ELF-1 (cell line): ENCODE measurements around the gene GABRB1.
"Not testable (repeated sequence)": the region's sequence is repeated elsewhere in the genome, so short reads cannot be mapped to it uniquely, and the experiment has no call there.

Experiments used
- DNase-seq: peaks from one replicate; pipeline ENCODE4 v3.0.0-alpha.2; 2016; ENCODE audit warnings: low read depth, low spot score

GABRB1 gene

DNA sequence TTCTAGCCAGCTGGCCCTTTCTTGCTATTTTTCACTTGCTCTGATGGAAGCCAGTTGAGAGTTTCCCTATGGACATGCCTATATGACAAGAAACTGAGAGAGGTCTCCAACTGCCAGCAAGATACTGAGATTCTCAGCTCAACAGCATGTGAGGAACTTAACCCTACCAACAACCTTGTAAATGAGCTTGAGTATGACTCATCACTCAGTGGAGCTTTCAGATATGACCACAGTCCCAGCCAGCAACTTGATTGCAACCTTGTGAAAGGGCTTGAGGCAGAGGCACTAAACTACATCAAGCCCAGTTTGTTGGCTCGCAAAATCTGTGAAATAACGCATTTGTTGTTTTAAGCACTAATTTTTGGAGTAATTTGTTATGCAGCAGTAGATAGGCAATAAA is 256.4 kb downstream of the GABRB1 start:
- no peak for DNase-seq

DNA sequence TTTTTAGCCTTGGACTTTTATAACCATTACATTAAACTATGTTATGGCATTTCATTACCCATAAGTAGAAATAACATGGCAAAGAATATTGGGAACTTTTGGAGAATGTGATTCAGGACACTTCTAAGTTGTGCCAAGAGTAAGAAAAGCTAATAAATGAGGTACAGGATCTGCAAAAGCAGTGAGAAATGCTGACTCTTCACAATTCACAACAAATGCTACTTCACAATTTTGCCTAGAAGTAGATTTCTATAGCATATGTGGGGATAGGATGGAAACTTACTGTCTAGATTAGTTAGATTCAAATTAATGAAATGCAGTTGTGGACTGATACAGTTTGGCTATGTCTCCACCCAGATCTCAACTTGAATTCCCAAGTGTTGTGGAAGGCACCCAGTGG is 258.4 kb downstream of the GABRB1 start:
- DNase-seq = no peak

DNA sequence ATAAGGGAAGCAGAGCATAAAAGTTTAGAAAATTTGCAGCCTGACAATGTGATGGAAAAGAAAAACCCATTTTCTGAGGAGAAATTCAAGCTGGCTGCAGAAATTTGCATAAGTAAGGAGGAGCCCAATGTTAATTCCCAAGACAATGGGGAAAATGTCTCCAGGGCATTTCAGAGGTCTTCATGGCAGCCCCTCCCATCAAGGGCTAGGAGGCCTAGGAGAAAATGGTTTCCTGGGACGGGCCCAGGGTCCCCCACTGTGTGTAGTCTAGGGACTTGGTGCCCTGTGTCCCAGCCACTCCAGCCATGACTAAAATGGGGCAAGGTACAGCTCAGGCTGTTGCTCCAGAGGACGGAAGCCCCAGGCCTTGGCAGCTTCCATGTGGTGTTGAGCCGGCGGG is 259.5 kb downstream of the GABRB1 start:
- peak; percentile 24 for DNase-seq

DNA sequence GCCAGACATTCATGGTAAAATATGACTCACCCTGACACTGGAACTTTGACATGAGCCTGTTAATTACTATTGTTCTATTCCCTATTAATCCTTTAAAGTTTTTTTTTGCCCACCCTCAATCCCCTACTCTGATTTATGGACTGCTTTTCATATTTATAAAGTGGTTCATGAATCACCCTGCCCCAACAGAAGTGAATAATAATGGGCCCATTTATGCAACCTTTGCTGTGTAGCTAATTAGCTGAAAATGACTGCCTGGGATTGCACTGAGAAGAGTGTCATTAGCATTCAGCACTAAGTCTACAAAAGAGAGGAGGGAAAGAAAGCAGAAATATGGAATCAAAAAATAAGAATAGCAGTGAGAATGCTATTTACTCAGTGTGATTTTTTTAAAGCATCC is 277.8 kb downstream of the GABRB1 start:
- DNase-seq = no peak

DNA sequence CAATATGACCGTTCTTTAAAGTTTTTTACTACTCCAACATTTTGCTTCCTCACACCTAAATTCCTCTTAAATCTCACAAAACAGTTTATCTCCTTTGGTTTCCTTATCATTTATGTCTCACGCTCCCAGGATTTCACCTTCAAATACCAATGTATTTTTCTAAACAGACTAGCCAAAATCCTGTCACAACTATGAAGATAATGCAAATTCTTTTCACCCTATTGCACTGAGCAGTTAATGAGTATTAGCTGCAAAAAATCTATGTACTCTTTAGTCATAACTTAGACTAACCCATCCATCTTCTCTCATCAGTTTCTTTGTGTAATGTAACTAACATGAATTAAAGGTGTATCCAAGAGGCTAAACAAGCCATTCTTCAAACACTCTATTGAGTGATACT is 280.8 kb downstream of the GABRB1 start:
- no peak for DNase-seq

DNA sequence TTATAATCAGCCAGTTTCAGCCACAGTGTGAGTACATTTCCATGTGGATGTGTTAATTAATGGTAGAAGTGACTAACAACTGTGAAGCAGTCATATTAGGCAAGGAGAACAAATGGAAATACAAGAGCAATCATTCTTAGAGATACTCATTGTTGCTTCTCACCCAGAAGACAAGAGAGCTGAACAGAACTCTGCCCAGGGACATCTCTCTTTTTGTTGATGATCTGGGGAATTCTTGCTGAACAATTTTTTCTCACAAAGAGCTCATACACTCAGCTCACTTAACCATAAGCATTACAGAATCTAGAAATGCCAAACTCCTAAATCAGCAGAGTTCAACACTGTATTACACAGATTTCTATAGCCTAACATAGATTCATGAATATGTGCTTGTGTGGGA is 282.0 kb downstream of the GABRB1 start:
- DNase-seq = no peak

DNA sequence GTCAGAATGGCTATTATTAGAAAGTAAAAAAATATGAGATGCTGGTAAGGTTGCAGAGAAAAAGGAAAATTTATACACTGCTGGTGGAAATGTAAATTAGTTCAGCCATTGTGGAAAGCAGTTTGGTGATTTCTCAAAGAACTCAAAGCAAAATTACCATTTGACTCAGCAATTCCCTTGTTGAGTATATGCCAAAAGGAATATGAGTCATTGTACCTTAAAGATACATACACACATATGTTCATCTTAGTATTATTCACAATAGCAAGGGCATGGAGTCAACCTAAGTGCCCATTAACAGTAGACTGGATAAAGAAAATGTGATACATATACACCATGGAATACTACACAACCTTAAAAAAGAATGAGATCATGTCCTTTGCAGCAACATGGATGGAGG is 284.0 kb downstream of the GABRB1 start:
- no peak for DNase-seq

DNA sequence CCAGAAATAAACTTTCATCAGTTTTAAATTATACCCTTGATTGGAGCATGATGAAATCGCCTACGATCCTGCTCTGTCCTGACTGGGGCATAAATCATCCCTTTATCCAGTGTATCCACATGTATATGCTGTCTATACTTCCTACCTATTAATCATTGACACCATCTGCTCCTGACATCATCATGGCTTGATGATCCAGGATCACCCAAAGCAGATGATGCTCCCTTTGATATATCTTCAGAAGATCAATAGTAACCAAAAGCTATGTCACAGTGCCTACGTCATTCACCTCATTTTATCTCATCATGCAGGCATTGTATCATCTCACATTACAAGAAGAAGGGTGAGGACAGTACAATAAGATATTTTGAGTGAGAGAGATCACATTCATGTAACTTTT is 294.7 kb downstream of the GABRB1 start:
- no peak for DNase-seq

DNA sequence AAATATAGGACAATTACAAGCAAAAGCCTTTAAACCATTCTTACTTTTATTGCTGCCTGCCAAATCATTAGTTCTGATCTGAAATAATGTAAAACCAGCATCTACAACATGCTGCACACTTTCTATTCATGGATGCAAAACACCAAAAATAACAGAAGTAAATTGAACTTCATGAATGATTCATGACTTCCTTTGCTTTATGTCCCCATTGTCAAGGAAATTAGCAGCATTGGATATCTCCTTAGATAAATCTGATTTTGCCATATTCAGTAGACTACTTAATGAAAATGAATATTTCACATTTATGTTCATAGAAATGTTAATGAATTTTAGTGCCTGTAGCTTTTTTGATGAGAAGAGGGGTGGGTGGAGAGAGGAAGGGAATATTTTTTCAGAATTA is 299.5 kb downstream of the GABRB1 start:
- no peak for DNase-seq

DNA sequence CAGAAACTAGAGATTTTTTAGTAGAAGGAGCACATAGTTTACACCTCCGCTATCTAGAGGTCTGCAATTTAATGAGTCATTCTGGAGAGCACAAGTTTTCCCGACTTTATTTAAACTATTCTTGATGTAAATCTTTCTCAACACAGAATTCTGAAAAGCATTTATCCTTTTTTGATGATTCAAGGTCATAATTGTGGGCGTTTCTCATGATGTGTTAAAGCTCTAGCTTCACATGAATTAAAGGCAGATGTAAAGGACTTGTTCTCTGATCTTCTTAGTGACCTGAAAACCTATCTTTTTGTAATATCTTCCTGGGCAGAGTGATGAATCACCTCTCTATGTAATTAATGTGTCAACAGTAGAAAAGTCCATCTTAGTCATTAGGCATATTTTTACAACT is 303.3 kb downstream of the GABRB1 start:
- DNase-seq = no peak

DNA sequence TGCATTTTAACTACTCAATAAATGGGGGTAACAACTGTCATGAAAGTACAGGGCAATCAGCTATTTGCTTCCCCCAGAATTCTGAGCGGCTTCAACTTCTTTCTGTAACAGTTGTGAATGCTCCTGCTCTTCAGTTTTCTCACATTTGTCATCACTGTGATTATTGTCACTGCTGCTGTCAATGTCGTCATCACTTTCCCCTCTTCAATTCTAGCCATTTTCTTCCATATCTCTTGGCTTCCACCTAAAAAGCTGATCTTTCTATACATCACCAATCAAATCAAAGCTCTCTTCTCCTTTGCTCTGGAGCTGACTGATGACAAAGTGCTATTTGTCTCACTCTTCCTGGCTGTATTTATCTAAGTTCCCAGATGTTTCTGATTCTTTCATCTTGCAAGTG is 306.5 kb downstream of the GABRB1 start:
- DNase-seq = no peak

DNA sequence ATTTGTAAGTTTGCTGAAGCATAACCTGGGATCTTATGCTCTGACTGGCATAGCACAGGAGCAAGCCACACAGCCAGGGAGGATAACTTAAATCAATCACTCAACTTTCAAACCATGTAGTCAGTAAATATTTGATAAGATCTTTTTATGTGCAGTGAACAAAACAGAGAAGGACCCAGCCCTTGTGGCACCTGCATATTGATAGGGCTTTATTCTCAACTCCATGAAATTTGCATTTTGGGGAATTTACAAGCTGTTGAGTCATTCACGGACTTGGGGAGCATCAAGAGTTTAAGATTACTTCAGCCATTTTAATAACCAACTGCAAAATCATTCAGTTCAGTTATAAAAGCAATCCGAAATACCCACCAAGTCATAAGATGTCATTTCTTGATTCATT is 309.5 kb downstream of the GABRB1 start:
- no peak for DNase-seq

DNA sequence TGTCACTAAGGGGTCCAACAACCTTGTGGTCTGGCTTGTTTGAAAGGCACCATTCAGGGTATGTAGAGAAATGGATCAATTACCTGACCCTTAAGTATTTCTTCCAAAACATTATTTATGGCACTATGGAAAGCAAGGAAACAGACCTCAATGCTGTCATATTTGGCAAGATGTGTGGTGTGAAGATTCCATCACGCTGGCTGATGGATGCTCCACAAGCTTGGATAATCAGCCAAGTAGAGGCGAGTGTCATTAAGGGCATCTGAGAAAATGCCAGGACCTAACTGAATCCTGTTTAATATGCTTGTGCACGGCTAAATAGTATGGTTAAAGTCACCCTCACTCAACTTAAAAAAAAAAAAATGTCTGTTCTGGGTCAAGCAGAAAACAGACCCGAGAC is 311.4 kb downstream of the GABRB1 start:
- DNase-seq = no peak

DNA sequence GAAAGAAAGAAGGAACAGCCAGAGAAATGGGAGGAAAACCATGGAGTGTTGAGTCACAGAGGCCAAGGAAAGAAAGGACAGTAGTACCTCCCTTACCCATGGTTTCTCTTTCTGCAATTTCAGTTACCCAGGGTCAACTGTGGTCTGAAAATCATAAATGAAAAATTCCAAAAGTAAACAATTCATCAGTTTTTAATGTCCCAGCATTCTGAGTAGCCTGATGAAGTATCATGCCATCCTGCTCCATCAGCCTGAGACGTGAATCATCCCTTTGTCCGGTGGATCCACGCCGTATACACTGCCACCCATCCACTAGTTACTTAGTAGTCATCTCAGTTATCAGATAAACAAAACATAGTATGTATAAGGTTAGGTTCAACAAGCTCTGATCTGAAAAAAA is 318.0 kb downstream of the GABRB1 start:
- DNase-seq = no peak

DNA sequence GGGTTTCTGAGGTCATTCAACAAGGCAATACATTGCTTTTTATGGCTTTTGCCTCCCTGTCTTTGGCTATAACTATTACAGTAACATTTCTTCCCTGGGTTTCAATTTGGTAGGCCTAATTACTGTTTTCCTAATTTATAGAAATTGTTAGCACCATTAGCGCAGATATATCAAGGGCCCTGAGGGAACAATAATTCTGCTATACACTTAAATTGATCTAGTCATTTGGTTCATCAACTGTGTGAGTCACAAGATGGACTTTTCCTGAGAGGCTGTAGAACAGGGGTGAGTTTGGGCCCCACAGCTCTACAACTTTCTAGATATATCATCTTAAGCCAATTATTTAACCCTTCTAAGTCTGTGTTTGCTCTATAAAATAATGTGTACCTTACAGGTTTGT is 324.2 kb downstream of the GABRB1 start:
- no peak for DNase-seq

DNA sequence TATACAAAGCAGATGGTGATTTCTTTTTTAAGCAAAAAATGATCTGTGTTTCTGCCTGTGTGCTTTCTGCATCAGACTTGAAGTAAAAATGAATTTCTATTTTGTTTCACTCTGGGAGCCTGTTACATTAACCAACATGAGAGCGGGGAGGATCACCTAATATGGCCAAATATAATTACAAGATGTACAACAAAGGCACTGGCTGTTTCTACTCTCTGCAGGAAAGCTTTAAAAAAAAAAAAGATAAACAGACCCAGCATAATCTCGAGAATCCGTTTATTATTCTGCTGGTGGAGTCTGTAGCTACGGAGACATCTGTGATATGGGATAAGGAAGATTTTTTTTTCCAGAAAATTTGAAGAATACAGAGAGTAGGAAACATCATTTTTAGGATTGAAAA is 328.5 kb downstream of the GABRB1 start:
- DNase-seq = no peak

DNA sequence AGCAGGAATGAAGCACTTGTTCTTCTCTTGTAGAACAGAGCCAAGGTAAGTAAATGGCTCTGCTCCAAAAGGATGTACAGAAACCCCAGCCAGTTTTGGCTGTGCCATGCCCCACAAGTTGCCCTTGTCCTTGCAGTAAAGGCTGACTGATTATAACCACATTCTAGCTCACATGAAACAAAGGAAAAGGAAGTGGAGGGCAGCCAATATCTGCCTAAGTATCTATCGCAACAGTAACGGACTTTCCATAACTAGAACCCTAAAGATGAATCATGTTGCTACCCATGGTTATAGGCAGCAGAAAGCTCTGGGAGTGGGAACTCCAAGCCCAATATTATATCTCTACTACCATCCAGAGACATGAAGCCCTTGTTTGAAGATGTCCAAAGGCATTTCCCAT is 336.4 kb downstream of the GABRB1 start:
- no peak for DNase-seq

DNA sequence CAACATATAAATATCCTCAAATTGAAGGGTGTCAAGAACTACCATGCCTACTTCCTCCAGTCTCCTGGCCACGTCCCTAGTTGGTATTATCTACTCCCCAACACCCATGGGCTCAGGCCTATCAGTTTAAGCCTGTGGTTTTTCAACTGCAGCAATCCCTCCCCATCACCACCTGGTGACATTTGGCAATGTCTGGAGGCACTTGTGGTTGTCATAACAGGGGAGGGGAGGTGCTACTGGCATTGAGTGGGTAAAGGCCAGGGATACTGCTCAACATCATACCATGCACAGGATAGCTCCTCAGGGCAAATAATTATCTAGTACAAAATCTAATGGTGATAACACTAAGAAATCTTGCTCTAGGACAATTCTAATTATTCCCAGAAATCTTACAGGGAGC is 336.8 kb downstream of the GABRB1 start:
- no peak for DNase-seq

DNA sequence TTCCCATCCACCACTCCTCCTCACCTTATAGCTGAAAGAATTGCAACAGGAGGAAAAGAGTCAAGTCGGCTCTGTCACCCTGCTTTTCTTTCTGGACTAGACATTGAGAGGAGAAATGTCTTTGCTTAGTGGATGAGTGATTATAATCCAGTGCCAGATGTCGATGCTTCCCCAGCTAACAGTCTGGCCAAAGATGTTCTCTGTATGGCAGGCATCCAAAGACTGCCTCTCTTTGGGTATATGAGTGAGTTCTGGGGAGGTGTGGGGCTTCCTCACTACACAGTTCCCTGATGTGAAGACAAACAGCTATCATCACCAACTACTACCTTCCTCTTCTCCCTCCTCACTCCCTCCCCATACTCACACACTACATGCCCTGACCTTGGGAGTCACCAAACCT is 341.2 kb downstream of the GABRB1 start:
- no peak for DNase-seq

DNA sequence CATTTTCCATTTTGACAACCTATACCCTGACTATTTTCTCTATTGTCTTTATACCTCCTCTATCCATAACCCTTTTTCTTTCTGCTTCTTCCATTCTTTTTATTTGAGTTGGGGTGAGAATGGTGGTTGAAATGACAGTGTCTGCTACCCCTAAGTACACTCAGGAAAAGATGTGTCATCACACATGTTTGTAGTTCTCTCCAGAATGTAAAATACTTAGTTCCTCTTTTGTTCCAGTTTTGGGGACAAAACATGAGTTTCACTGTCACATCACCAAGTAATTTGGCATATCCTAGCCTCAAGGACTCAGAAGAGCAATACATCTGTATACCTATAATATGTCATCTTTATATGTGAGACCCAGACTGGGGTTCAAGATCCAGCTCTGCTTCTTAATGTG is 341.8 kb downstream of the GABRB1 start:
- DNase-seq = no peak

DNA sequence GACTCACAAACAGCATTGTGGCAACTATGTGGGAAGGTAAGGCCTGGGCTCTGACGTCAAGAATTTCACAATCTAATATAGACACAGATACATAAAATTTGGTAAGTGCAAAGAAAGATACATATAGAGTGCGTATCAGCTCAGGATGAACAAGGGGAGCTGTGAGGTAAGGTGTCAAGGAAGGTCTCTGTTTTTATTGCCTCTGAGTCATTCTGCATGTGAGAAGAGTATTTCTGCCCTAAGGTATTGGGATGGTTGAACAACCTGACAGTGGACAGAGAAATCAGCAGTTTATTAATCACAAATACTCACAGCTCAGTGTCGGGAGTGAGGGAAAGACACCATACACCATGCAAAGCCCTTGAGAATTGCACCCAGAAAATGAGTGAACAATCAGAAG is 342.3 kb downstream of the GABRB1 start:
- no peak for DNase-seq

DNA sequence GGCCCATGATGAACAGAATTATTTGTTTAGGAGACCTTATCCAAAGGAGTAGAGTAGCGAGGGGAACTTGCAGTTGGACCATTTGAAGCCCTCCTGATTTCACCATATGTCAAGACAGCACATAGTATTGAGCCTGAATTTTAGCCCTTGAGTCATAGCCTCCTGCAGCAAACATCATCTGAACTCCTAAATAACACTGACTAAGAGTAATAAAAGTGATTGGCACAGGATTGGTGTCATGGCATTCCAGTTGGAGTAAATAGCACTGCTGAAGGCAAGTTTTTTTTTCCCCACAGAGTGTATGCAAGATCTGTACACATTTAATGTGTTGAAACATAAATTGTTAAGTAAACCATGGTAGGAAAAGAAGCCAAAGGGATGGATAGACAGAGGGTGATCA is 343.1 kb downstream of the GABRB1 start:
- no peak for DNase-seq

DNA sequence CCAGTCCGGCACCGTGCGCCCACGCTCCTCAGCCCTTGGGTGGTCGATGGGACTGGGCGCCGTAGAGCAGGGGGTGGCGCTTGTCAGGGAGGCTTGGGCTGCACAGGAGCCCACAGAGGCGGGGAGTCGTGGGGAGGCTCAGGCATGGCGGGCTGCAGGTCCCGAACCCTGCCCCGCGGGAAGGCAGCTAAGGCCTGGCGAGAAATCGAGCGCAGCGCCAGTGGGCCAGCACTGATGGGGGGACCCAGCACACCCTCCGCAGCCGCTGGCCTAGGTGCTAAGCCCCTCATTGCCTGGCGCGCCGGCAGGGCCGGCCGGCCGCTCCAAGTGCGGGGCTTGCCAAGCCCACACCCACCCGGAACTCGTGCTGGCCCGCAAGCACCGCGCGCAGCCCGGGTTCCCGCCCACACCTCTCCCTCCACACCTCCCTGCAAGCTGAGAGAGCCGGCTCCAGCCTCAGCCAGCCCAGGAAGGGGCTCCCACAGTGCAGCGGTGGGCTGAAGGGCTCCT is 346.7 kb downstream of the GABRB1 start:
- not testable (repeated sequence) for DNase-seq

DNA sequence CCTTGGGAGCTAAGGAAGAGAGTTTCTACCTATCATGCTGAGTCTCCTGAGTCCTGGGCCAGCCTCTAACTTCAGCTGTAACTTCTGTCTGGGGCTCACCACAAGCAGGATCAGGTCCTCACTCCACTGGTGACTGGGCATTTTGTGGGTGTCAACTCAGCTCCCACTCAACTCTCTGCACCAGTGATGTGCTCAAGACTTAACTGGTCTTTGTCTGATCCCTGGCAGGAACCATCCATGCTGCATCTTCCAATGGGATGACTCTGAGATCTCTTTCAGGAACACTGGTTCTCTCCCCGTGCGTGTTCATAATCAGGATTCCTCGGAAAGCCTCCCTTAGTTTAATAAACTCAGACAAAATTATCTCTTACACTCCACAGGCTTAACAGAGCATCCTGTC is 349.8 kb downstream of the GABRB1 start:
- no peak for DNase-seq

DNA sequence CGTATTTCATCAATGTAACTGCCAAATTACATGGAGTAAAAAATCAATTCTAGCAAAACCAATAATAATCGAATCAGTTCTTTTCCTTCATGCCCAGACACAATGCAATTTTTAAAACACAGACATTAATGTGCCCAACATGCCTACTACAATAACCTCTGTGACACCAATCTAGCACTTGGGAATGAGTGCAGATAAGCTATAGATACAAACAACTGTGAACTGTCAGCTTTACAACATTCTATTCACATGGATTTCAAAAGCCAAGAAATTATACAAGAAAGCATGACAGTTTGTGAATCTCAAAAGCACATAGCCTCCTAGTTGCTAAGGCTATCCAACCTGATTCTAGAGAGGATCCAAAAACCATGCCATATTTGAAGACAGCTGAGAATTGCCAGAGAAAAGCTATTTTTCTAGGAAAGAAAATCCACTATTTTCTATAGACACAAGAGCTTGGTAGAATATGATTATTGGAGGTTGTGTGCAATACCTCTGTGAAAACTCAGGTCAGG is 351.5 kb downstream of the GABRB1 start:
- no peak for DNase-seq
